Thyroid gland (tissue), 4 donors: ENCODE data around the gene RFPL2.

Experiments
- POLR2A ChIP-seq, 2 donors: fragments of 450-650 bp; IDR thresholded peaks; one replicate each; pipeline ENCODE4 v1.6.1; 2017; ENCODE audit warnings: antibody characterized with exemption in 2 of 2, mild to moderate bottlenecking in 2 of 2, moderate library complexity in 1 of 2
- TF ChIP-seq, protein P1 (sequence below), 6 experiments: fragments of 200-600 bp in 3 of 6; fragments of 450-650 bp in 3 of 6; sonication (generic) in 3 of 6; IDR thresholded peaks; one replicate each; pipeline ENCODE4 v1.5.1; 2016 to 2019; ENCODE audit warnings: antibody characterized with exemption in 6 of 6, mild to moderate bottlenecking in 2 of 6, inconsistent platforms in 1 of 6, moderate library complexity in 1 of 6

DNA sequence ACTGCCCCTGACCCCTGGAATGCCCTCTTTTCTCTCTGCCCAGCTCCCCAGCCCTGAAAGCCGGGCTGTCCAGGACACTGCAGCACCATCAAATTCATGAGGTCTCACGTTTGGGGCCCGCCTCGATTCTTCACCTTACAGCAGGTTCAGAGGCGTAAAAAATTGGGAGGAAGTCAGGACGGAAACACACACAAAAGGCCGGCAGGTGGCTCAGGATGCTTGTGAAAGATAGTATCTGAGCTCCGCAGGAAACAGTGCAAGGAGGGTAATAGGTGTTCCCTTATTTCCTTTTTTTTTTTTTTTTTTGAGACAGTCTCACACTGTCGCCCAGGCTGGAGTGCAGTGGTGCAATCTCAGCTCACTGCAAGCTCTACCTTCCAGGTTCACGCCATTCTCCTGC, 4.1 kb downstream of the RFPL2 start:
- TF ChIP-seq, protein P1, sequence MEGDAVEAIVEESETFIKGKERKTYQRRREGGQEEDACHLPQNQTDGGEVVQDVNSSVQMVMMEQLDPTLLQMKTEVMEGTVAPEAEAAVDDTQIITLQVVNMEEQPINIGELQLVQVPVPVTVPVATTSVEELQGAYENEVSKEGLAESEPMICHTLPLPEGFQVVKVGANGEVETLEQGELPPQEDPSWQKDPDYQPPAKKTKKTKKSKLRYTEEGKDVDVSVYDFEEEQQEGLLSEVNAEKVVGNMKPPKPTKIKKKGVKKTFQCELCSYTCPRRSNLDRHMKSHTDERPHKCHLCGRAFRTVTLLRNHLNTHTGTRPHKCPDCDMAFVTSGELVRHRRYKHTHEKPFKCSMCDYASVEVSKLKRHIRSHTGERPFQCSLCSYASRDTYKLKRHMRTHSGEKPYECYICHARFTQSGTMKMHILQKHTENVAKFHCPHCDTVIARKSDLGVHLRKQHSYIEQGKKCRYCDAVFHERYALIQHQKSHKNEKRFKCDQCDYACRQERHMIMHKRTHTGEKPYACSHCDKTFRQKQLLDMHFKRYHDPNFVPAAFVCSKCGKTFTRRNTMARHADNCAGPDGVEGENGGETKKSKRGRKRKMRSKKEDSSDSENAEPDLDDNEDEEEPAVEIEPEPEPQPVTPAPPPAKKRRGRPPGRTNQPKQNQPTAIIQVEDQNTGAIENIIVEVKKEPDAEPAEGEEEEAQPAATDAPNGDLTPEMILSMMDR (IDR thresholded peaks at IDR 0.05): no peak
- TF ChIP-seq POLR2A (IDR thresholded peaks at IDR 0.05): no peak
